Neutrophil (primary cell): ENCODE data around the gene KPNA1.
A peak's percentile ranks its signal among the peaks of the same experiment; 100 is the strongest.
"Not testable (repeated sequence)": the region's sequence is repeated elsewhere in the genome, so short reads cannot be mapped to it uniquely, and the experiment has no call there.

ENCODE experiments used
- H3K27ac ChIP-seq: fragments of 200-600 bp; sonication (generic); 2 replicates; pipeline ENCODE4 v1.5.1; 2016; ENCODE audit warnings: mild to moderate bottlenecking, moderate library complexity
- H3K27me3 ChIP-seq: fragments of 200-600 bp; sonication (generic); 2 replicates; pipeline ENCODE4 v1.6.0; 2016; ENCODE audit warnings: mild to moderate bottlenecking
- H3K36me3 ChIP-seq: fragments of 200-600 bp; sonication (generic); 2 replicates; pipeline ENCODE4 v1.5.1; 2017
- H3K4me1 ChIP-seq, 2 experiments: fragments of 200-600 bp in 1 of 2; sonication (generic) in 1 of 2; 1 replicate in 1 of 2; 2 replicates in 1 of 2; pipeline versions ENCODE4 v1.5.1 to v1.6.1; 2013 to 2016; ENCODE audit warnings: low read depth in 1 of 2, low read length in 1 of 2, mild to moderate bottlenecking in 1 of 2, moderate library complexity in 1 of 2; ENCODE audit not compliant: control insufficient read depth in 1 of 2, insufficient read depth in 1 of 2
- H3K4me3 ChIP-seq, 2 experiments: fragments of 200-600 bp in 1 of 2; sonication (generic) in 1 of 2; 1 replicate in 1 of 2; 2 replicates in 1 of 2; pipeline ENCODE4 v1.5.1; 2013 to 2016; ENCODE audit warnings: low read depth in 1 of 2, low read length in 1 of 2, mild to moderate bottlenecking in 1 of 2, moderate library complexity in 1 of 2
- H3K9me3 ChIP-seq: fragments of 200-600 bp; sonication (generic); 2 replicates; pipeline ENCODE4 v1.5.1; 2016
- CTCF ChIP-seq: fragments of 200-600 bp; sonication (generic); IDR thresholded peaks from 2 replicates; pipeline ENCODE4 v1.5.1; 2016; ENCODE audit warnings: antibody characterized with exemption

KPNA1 gene

DNA sequence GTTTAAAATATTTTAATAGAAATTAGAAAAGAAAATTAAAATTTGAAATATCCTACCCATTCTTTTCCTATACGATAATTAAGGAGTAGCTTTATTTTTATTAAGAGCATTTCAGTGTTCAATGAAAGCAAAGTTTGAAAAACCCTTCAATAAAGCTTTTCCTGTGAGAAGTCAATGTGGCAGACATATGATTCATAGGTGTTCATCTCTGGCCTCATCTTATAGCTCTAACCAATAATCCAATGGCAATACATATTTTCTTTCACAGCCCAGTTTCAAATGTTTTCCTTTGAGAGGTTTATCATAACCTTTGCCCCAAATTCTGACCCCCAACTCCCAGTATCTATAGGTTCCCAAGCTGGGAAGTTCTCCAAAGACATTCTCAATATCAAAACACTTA, 8.3 kb downstream of the KPNA1 start:
- Histone ChIP-seq H3K36me3 (no peaks in the 10 kb centered on the region), H3K27me3 (no peaks in the 10 kb centered on the region), H3K27ac (no peak overlapping the region), H3K4me1 (peaks cover 31 to 33% of the 10 kb centered on the region in 2 experiments), H3K4me3 (no peak overlapping the region), H3K9me3 (no peaks in the 10 kb centered on the region)
- no peak for TF ChIP-seq CTCF

- Histone ChIP-seq H3K4me1 (peaks cover 23 to 25% of the 10 kb centered on the region in 2 experiments), H3K36me3 (no peaks in the 10 kb centered on the region), H3K4me3 (no peak overlapping the region), H3K27me3 (no peaks in the 10 kb centered on the region), H3K9me3 (no peaks in the 10 kb centered on the region), H3K27ac (no peak overlapping the region)
- no peak for TF ChIP-seq CTCF
Measured at GRCh38 chr3:122505676-122506075, 9.1 kb downstream of the KPNA1 start.

DNA sequence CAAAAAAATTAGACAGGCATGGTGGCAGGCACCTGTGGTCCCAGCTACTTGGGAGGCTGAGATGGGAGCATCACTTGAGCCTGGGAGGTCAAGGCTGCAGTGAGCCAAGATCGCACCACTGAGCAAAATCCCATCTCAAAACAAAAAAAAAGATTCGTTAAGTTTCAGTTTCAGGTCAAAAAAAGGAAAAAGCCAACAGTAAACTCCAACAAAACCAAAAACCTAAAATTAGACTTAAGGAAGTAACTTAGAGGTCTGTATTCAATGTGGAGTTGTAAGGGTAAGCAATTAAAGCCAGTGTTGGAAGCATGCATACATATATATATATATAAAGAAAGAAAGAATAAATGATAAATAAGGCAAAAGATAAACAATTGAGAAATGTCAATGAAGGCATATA, 11.8 kb downstream of the KPNA1 start:
- TF ChIP-seq CTCF: no peak
- no peak overlapping the region for H3K27ac ChIP-seq

GRCh38 chr3:122502139-122502538, 12.6 kb downstream of the KPNA1 start:
- peaks cover 15 to 38% of the 10 kb centered on the region in 2 experiments for H3K4me1 ChIP-seq
- H3K4me3 ChIP-seq: no peak overlapping the region
- H3K9me3 ChIP-seq: no peaks in the 10 kb centered on the region
- no peak for TF ChIP-seq CTCF
- H3K27me3 ChIP-seq: no peaks in the 10 kb centered on the region
- H3K36me3 ChIP-seq: no peaks in the 10 kb centered on the region
- H3K27ac ChIP-seq: no peak overlapping the region

More for the DNA sequence above, 11.8 kb downstream of the KPNA1 start:
- H3K9me3 ChIP-seq: no peaks in the 10 kb centered on the region
- no peak overlapping the region for H3K4me3 ChIP-seq
- no peaks in the 10 kb centered on the region for H3K27me3 ChIP-seq
- H3K4me1 ChIP-seq: peaks cover 9 to 30% of the 10 kb centered on the region in 2 experiments
- no peaks in the 10 kb centered on the region for H3K36me3 ChIP-seq

- not testable (repeated sequence) for H3K36me3 ChIP-seq, H3K27me3 ChIP-seq, H3K4me3 ChIP-seq, H3K27ac ChIP-seq, H3K9me3 ChIP-seq
- peaks cover 27 to 50% of the 10 kb centered on the region in 2 experiments for H3K4me1 ChIP-seq
Measured at GRCh38 chr3:122500964-122501363, 13.8 kb downstream of the KPNA1 start.

GRCh38 chr3:122498152-122498551, 16.6 kb downstream of the KPNA1 start:
- Histone ChIP-seq H3K27me3 (no peaks in the 10 kb centered on the region), H3K4me1 (peaks cover 31 to 53% of the 10 kb centered on the region in 2 experiments), H3K36me3 (peaks cover 12% of the 10 kb centered on the region), H3K27ac (peak overlapping the region; percentile 75), H3K4me3 (no peak overlapping the region), H3K9me3 (no peaks in the 10 kb centered on the region)
- TF ChIP-seq CTCF: no peak
